Measurements from ENCODE around the gene CEBPG. TPM values are rescaled to one million over a fixed set of nuclear protein-coding genes. Genes with fewer than 3 reads are reported as not detected.
A peak's percentile ranks its signal among the peaks of the same experiment; 100 is the strongest.

The CEBPG gene
- total and polyA plus RNA-seq, 4 donors, result 21.5 to 29.7 (median 24.7) TPM

- Histone ChIP-seq H3K36me3 (ENCODE audit: control insufficient read depth in 4 of 4, insufficient read depth in 4 of 4, low read length in 4 of 4) (peaks cover 0 to 7% (median 3%) of the 10 kb centered on the region in 4 donors), H3K27ac (ENCODE audit: low read depth in 1 of 2, low read length in 1 of 2) (peak overlapping the region; percentile 51 to 52), H3K4me1 (ENCODE audit: control insufficient read depth in 5 of 5, insufficient read depth in 5 of 5, low read length in 5 of 5) (peaks cover 0 to 19% (median 11%) of the 10 kb centered on the region in 5 donors), H3K27me3 (ENCODE audit: control insufficient read depth in 3 of 3, insufficient read depth in 3 of 3, low read length in 2 of 3) (no peaks in the 10 kb centered on the region), H3K4me3 (no peak overlapping the region), H3K9ac (ENCODE audit: insufficient read depth in 1 of 2, low read length in 2 of 2) (peak overlapping the region in 1 of 2 donors; percentile 15), H3K9me3 (ENCODE audit: control insufficient read depth in 4 of 4, insufficient read depth in 3 of 4, low read length in 3 of 4) (no peaks in the 10 kb centered on the region)
- TF ChIP-seq CTCF (IDR thresholded peaks at IDR 0.05; ENCODE audit: control extremely low read depth, extremely low read depth), result no peak
- ATAC-seq (ENCODE audit: insufficient read depth, low FRiP score) (no peak), DNase-seq (peak in 2 of 3 donors; percentile 58 to 69)
- WGBS, 2 donors, result 68 to 73% methylated on average over 9 of the region's 9 CpGs
Measured at GRCh38 chr19:33375156-33375836, 1.8 kb downstream of the CEBPG start.

- H3K4me3 ChIP-seq, result no peak overlapping the region
- peaks cover 0 to 19% (median 11%) of the 10 kb centered on the region in 5 donors for H3K4me1 ChIP-seq (ENCODE audit: control insufficient read depth in 5 of 5, insufficient read depth in 5 of 5, low read length in 5 of 5)
- no peaks in the 10 kb centered on the region for H3K27me3 ChIP-seq (ENCODE audit: control insufficient read depth in 3 of 3, insufficient read depth in 3 of 3, low read length in 2 of 3)
- no peak for ATAC-seq (ENCODE audit: insufficient read depth, low FRiP score)
- TF ChIP-seq CTCF (IDR thresholded peaks at IDR 0.05; ENCODE audit: control extremely low read depth, extremely low read depth), result no peak
- H3K9me3 ChIP-seq (ENCODE audit: control insufficient read depth in 4 of 4, insufficient read depth in 3 of 4, low read length in 3 of 4), result no peaks in the 10 kb centered on the region
- peak overlapping the region in 1 of 2 donors; percentile 15 for H3K9ac ChIP-seq (ENCODE audit: insufficient read depth in 1 of 2, low read length in 2 of 2)
- H3K36me3 ChIP-seq (ENCODE audit: control insufficient read depth in 4 of 4, insufficient read depth in 4 of 4, low read length in 4 of 4), result peaks cover 0 to 7% (median 3%) of the 10 kb centered on the region in 4 donors
- peak overlapping the region in 1 of 2 donors; percentile 6 for H3K27ac ChIP-seq (ENCODE audit: low read depth in 1 of 2, low read length in 1 of 2)
- WGBS, 2 donors, result 88 to 89% methylated on average over 1 of the region's 1 CpG
- no peak for DNase-seq
Measured at GRCh38 chr19:33375837-33376159, 2.3 kb downstream of the CEBPG start.

GRCh38 chr19:33376423-33376822, 2.9 kb downstream of the CEBPG start:
- Histone ChIP-seq H3K4me1 (ENCODE audit: control insufficient read depth in 5 of 5, insufficient read depth in 5 of 5, low read length in 5 of 5) (peaks cover 0 to 19% (median 11%) of the 10 kb centered on the region in 5 donors), H3K27me3 (ENCODE audit: control insufficient read depth in 3 of 3, insufficient read depth in 3 of 3, low read length in 2 of 3) (no peaks in the 10 kb centered on the region), H3K9me3 (ENCODE audit: control insufficient read depth in 4 of 4, insufficient read depth in 3 of 4, low read length in 3 of 4) (no peaks in the 10 kb centered on the region), H3K9ac (ENCODE audit: insufficient read depth in 1 of 2, low read length in 2 of 2) (no peak overlapping the region), H3K4me3 (no peak overlapping the region), H3K36me3 (ENCODE audit: control insufficient read depth in 4 of 4, insufficient read depth in 4 of 4, low read length in 4 of 4) (peaks cover 0 to 10% (median 4%) of the 10 kb centered on the region in 4 donors), H3K27ac (ENCODE audit: low read depth in 1 of 2, low read length in 1 of 2) (peak overlapping the region in 1 of 2 donors; percentile 60)
- TF ChIP-seq CTCF (IDR thresholded peaks at IDR 0.05; ENCODE audit: control extremely low read depth, extremely low read depth), result no peak
- ATAC-seq (ENCODE audit: insufficient read depth, low FRiP score) (no peak), DNase-seq (no peak)
- whole genome bisulfite sequencing, 2 donors, result 64 to 75% methylated on average over 2 of the region's 2 CpGs
